BJ (cell line): Measurements from ENCODE around the gene FLACC1. TPM values are rescaled to one million over a fixed set of nuclear protein-coding genes. Genes with fewer than 3 reads are reported as not detected.

Experiments
- CTCF ChIA-PET: fragments of 350-600 bp; formaldehyde crosslinking; extraction: SDS; loops from one replicate; lab custom pipeline; 2021; ENCODE audit warnings: antibody characterized with exemption, inconsistent platforms; lab: Yijun Ruan, JAX
- POLR2A ChIA-PET: fragments of 300-600 bp; sonication (Branson Sonifier 250); formaldehyde crosslinking; extraction: SDS; loops from one replicate; lab custom pipeline; 2021; ENCODE audit warnings: antibody characterized with exemption; lab: Charles Lee
- DNase-seq: peaks from one replicate; pipeline ENCODE4 v3.0.0-alpha.2; 2011; ENCODE audit warnings: low read depth
- H3K27me3 ChIP-seq: 2 replicates; pipeline ENCODE4 v1.6.0; 2011; ENCODE audit warnings: low read length; ENCODE audit not compliant: control insufficient read depth, insufficient read depth
- H3K36me3 ChIP-seq: 2 replicates; pipeline ENCODE4 v1.5.1; 2011; ENCODE audit warnings: low read length; ENCODE audit not compliant: control insufficient read depth, insufficient read depth
- H3K4me3 ChIP-seq: 2 replicates; pipeline ENCODE4 v1.5.1; 2011; ENCODE audit warnings: low read depth, mild to moderate bottlenecking, control low read depth, low read length
- CTCF ChIP-seq: IDR thresholded peaks from 2 replicates; pipeline ENCODE4 v1.5.1; 2011; ENCODE audit warnings: low read depth, mild to moderate bottlenecking, control low read depth, inconsistent platforms, low read length, moderate library complexity; ENCODE audit not compliant: insufficient read depth
- polyA plus RNA-seq: library from polyadenylated mRNA; depleted of rRNA; stranded (reverse); fragments of >200 nt; gene quantifications from 2 replicates; pipeline ENCODE4 v1.2.3, GENCODE V29; 2011

FLACC1 gene
- polyA plus RNA-seq, 1 experiment = 0.49 TPM

GRCh38 chr2:201329409-201329808, 27.7 kb downstream of the FLACC1 start:
- no peak overlapping the region for H3K4me3 ChIP-seq
- ChIA-PET POLR2A (no interaction called here), CTCF (interaction anchor here (1.7 kb wide), 1 partner anchor 12 kb away, joined by 3 read pairs; no protein-coding TSS in a partner anchor)
- H3K27me3 ChIP-seq = no peaks in the 10 kb centered on the region
- no peak for DNase-seq
- no peaks in the 10 kb centered on the region for H3K36me3 ChIP-seq
- TF ChIP-seq CTCF = no peak

GRCh38 chr2:201327678-201328077, 29.5 kb downstream of the FLACC1 start:
- ChIA-PET CTCF (interaction anchor here (1.5 kb wide), 1 partner anchor 25 kb away, joined by 3 read pairs; no protein-coding TSS in a partner anchor), POLR2A (no interaction called here)
- no peaks in the 10 kb centered on the region for H3K27me3 ChIP-seq

GRCh38 chr2:201322772-201323171, 34.4 kb downstream of the FLACC1 start:
- no peaks in the 10 kb centered on the region for H3K27me3 ChIP-seq
- DNase-seq = no peak
- no peaks in the 10 kb centered on the region for H3K36me3 ChIP-seq
- ChIA-PET CTCF (interaction anchor here (0.5 kb wide), 1 partner anchor 322 kb away, joined by 3 read pairs; no protein-coding TSS in a partner anchor), POLR2A (no interaction called here)
- no peak overlapping the region for H3K4me3 ChIP-seq
- no peak for TF ChIP-seq CTCF

More at GRCh38 chr2:201327678-201328077, 29.5 kb downstream of the FLACC1 start:
- H3K4me3 ChIP-seq = no peak overlapping the region
- no peak for TF ChIP-seq CTCF
- no peak for DNase-seq
- H3K36me3 ChIP-seq = no peaks in the 10 kb centered on the region

- no peak for TF ChIP-seq CTCF
- H3K4me3 ChIP-seq = no peak overlapping the region
- CTCF ChIA-PET = no interaction called here
- POLR2A ChIA-PET = no interaction called here
- H3K27me3 ChIP-seq = no peaks in the 10 kb centered on the region
- H3K36me3 ChIP-seq = no peaks in the 10 kb centered on the region
- no peak for DNase-seq
These were observed 36.4 kb downstream of the FLACC1 start for GRCh38 chr2:201320701-201321100.

GRCh38 chr2:201320257-201320656, 36.9 kb downstream of the FLACC1 start:
- POLR2A ChIA-PET = no interaction called here
- CTCF ChIA-PET = no interaction called here

More at GRCh38 chr2:201320257-201320656, 36.9 kb downstream of the FLACC1 start:
- no peak for DNase-seq
- Histone ChIP-seq H3K36me3 (no peaks in the 10 kb centered on the region), H3K27me3 (no peaks in the 10 kb centered on the region), H3K4me3 (no peak overlapping the region)
- no peak for TF ChIP-seq CTCF
